Stimulated activated CD4-positive, alpha-beta T cell treated with anti-CD3 and anti-CD28 coated beads, Interleukin-1b, Interleukin-23, amount 100 ng/mL, for 4 hours (primary cell): Measurements from ENCODE around the gene NGB.

Experiments
- DNase-seq, 2 donors: peaks; one replicate each; pipeline ENCODE4 v3.0.0-alpha.2; 2020; ENCODE audit warnings: low read depth in 2 of 2

NGB gene

GRCh38 chr14:77230914-77231313, 40.1 kb downstream of the NGB start:
- DNase-seq, result no peak

DNA sequence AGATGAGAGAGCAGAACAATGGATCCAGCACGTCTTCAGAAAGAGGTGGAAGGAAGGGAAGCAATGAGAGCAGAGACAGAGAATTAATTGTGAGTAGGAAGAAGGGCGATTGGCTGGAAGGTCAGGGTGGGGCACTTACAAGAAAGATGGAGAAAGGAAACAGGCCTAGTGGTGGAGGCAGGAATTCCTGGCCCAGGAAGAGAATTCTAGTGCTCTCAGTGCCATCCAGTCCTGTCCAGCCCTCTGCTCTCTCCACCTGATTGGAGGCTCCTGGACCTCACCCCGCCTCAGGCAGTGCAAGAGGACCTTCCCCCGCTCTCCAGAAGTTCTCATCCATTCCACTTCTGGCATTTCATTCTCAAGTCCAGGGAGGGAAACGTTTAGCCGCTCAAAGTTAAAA, 43.0 kb downstream of the NGB start:
- no peak for DNase-seq

- no peak for DNase-seq
These were observed 45.0 kb downstream of the NGB start for GRCh38 chr14:77225892-77226557.

- DNase-seq, result no peak
These were observed 45.8 kb downstream of the NGB start for GRCh38 chr14:77225254-77225653.

DNA sequence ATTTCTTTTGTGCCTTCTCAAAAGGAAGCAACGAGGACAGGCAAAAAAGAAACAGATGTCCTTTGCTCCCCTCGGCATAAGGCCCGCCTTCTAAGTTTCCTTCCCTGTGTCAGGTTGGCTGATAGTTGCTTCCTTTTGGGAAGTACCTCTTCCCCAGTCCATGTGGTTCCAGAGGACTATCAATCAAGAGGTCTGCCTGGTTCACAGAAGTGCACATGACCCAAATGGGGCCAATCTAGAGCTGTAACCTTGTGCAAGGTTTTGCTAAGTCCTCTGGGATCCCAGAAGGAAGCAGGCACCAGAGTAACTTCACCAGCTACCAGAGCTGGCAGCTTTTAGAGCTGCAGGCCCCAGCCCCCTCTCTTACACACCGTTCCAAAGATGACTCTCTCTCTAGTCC, 46.8 kb downstream of the NGB start:
- DNase-seq, result no peak

GRCh38 chr14:77222546-77223225, 48.3 kb downstream of the NGB start:
- no peak for DNase-seq

GRCh38 chr14:77221241-77221871, 49.6 kb downstream of the NGB start:
- no peak for DNase-seq

DNA sequence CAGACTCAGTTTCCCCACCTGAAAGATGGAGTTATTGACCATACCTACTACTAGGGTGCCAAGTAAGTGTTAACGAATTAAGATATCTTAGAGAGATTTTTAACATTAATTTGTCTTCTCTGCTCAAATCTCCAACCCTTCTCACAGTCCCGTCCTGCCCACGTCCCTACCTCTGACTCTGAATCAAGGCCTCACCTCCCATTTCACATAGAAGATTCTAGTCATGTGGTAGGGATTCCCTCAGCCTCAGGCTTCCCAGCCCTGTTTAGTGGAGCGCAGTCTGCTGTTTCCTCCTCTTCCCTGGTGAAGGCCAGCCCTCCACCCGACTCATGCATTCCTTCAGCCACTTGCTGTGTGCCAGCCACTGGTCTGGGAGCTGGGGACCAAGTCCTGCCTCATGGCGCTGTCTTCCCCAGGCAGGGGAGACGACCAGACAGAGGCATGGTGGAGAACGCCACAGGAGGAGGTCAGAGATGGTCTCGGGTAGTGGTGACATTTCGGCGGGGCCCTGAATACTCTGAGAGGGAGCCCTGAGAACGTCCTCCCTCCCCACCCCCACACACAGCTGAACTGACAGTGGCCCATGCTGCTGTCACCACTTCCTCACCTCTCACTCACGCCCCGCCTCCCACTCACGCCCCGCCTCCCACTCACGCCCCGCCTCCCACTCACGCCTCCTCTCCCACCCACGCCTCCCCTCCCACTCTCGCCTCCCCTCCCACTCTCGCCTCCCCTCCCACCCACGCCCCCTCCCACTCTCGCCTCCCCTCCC, 50.6 kb downstream of the NGB start:
- no peak for DNase-seq

GRCh38 chr14:77219591-77219990, 51.4 kb downstream of the NGB start:
- no peak for DNase-seq

GRCh38 chr14:77217551-77217950, 53.5 kb downstream of the NGB start:
- DNase-seq, result no peak
